Measurements from ENCODE around the gene ANKRD17.

The ANKRD17 gene

GRCh38 chr4:73045879-73046278 is 212.7 kb downstream of the ANKRD17 start:
- DNase-seq (ENCODE audit: low spot score), result no peak

- DNase-seq (ENCODE audit: low spot score), result peak; percentile 13
Observed at GRCh38 chr4:73037057-73037456, 221.5 kb downstream of the ANKRD17 start.

GRCh38 chr4:73036123-73036522 is 222.5 kb downstream of the ANKRD17 start:
- DNase-seq (ENCODE audit: low spot score), result no peak

- no peak for DNase-seq (ENCODE audit: low spot score)
Observed at GRCh38 chr4:73034896-73035295, 223.7 kb downstream of the ANKRD17 start.

GRCh38 chr4:73028621-73029020 is 230.0 kb downstream of the ANKRD17 start:
- DNase-seq (ENCODE audit: low spot score), result no peak
